A549 (cell line): Measurements from ENCODE around the gene MRPL2.

Experiments
- BHLHE40 ChIP-seq: IDR thresholded peaks from 2 replicates; pipeline ENCODE4 v1.6.1; 2012; ENCODE audit warnings: low read depth, low read length, inconsistent platforms
- CHD4 ChIP-seq: fragments of 200-600 bp; sonication (generic); IDR thresholded peaks from 2 replicates; pipeline ENCODE4 v1.6.1; 2016; ENCODE audit warnings: antibody characterized with exemption, mild to moderate bottlenecking, borderline replicate concordance
- CTCF ChIP-seq: fragments of >200 bp; sonication (Bioruptor Twin); formaldehyde crosslinking; IDR thresholded peaks from 3 replicates; pipeline ENCODE4 v1.5.1; 2016
- JUNB ChIP-seq: fragments of >200 bp; sonication (Bioruptor Twin); formaldehyde crosslinking; IDR thresholded peaks from 2 replicates; pipeline ENCODE4 v1.6.1; 2016
- PBX3 ChIP-seq: IDR thresholded peaks from 2 replicates; pipeline ENCODE4 v1.6.1; 2012
- REST ChIP-seq: fragments of 200-600 bp; sonication (generic); IDR thresholded peaks from 2 replicates; pipeline ENCODE4 v1.6.1; 2016; ENCODE audit warnings: antibody characterized with exemption, mild to moderate bottlenecking, moderate library complexity
- SMC3 ChIP-seq: fragments of >200 bp; sonication (Bioruptor Twin); formaldehyde crosslinking; IDR thresholded peaks from 3 replicates; pipeline ENCODE4 v1.6.1; 2018; ENCODE audit warnings: inconsistent platforms

DNA sequence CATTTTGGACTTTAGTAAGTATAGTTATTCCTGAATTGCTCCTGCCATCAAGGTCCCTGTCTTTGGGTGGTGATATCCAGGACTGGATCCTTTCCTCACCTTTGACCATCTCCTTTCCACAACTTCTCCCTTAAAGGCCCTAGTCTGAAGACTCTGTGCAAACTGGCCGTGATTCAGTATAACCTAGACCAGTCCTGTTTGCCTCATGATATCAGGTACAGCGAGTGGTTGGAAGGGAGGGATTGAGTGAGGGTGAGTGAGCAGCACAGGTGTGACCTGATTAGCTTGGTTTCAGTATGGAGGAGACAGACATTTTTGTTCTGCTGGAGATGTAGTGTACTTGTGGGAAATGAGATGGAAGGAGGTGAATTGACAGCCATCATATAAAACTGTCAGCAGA is 40.1 kb downstream of the MRPL2 start:
- no peak for TF ChIP-seq SMC3
- TF ChIP-seq BHLHE40: no peak
- no peak for TF ChIP-seq CTCF
- TF ChIP-seq PBX3: no peak
- no peak for TF ChIP-seq CHD4
- no peak for TF ChIP-seq REST
- no peak for TF ChIP-seq JUNB
